ENCODE data around the gene TMEM263.

TMEM263 gene

GRCh38 chr12:106941481-106942156 lies 14.1 kb upstream of the TMEM263 start:
- intact Hi-C loops (cut with DNase I), result no loop called here

GRCh38 chr12:106942775-106943174 lies 12.9 kb upstream of the TMEM263 start:
- intact Hi-C loops (cut with DNase I), result no loop called here
- no peak for DNase-seq

More at GRCh38 chr12:106941481-106942156, 14.1 kb upstream of the TMEM263 start:
- peak in 4 of 42 donors; percentile 2 to 20 (median 10) for DNase-seq

GRCh38 chr12:106945261-106945851 lies 10.4 kb upstream of the TMEM263 start:
- intact Hi-C loops (cut with DNase I), result no loop called here
- no peak for DNase-seq

- no peak for DNase-seq
- intact Hi-C loops (cut with DNase I), result no loop called here
Observed at GRCh38 chr12:106947461-106947860, 8.2 kb upstream of the TMEM263 start.

GRCh38 chr12:106950591-106950990 lies 5.1 kb upstream of the TMEM263 start:
- no peak for DNase-seq
- intact Hi-C loops (cut with DNase I), result no loop called here

- intact Hi-C loops (cut with DNase I), result loop anchor here (2.0 kb wide), 1 partner anchor 33 kb away; the partner anchor contains the start of gene MTERF2
- DNase-seq, result no peak
Observed at GRCh38 chr12:106953352-106954250, 2.1 kb upstream of the TMEM263 start.

- intact Hi-C loops (cut with DNase I), result loop anchor here (2.0 to 5.0 kb wide), 2 partner anchors 32 to 138 kb away; partner anchors contain the start of genes CRY1 and MTERF2
- DNase-seq, result peak in 37 of 42 donors; percentile 4 to 65 (median 24)
Observed at GRCh38 chr12:106954462-106955376, 988 bp upstream of the TMEM263 start.

GRCh38 chr12:106956048-106956578 lies 406 bp downstream of the TMEM263 start:
- intact Hi-C loops (cut with DNase I), result loop anchor here (5.0 kb wide), 1 partner anchor 136 kb away; the partner anchor contains the start of gene CRY1

GRCh38 chr12:106957583-106957982 lies 1.9 kb downstream of the TMEM263 start:
- no peak for DNase-seq
- intact Hi-C loops (cut with DNase I), result loop anchor here (5.0 kb wide), 1 partner anchor 135 kb away; the partner anchor contains the start of gene CRY1

More at GRCh38 chr12:106956048-106956578, 406 bp downstream of the TMEM263 start:
- DNase-seq, result peak in 38 of 42 donors; percentile 12 to 77 (median 47)

GRCh38 chr12:106960443-106960842 lies 4.7 kb downstream of the TMEM263 start:
- peak in 1 of 42 donors; percentile 14 for DNase-seq
- intact Hi-C loops (cut with DNase I), result no loop called here

GRCh38 chr12:106962286-106962685 lies 6.6 kb downstream of the TMEM263 start:
- intact Hi-C loops (cut with DNase I), result no loop called here
- no peak for DNase-seq

- no peak for DNase-seq
- intact Hi-C loops (cut with DNase I), result no loop called here
Observed at GRCh38 chr12:106964526-106964925, 8.8 kb downstream of the TMEM263 start.

GRCh38 chr12:106971065-106971464 lies 15.4 kb downstream of the TMEM263 start:
- intact Hi-C loops (cut with DNase I), result no loop called here
- no peak for DNase-seq

GRCh38 chr12:106973545-106973944 lies 17.8 kb downstream of the TMEM263 start:
- intact Hi-C loops (cut with DNase I), result no loop called here
- DNase-seq, result no peak

- DNase-seq, result no peak
Observed at GRCh38 chr12:106974511-106974910, 18.8 kb downstream of the TMEM263 start.

GRCh38 chr12:106975098-106975497 lies 19.4 kb downstream of the TMEM263 start:
- no peak for DNase-seq
- intact Hi-C loops (cut with DNase I), result no loop called here

More at GRCh38 chr12:106974511-106974910, 18.8 kb downstream of the TMEM263 start:
- intact Hi-C loops (cut with DNase I), result no loop called here

- no peak for DNase-seq
- intact Hi-C loops (cut with DNase I), result no loop called here
Observed at GRCh38 chr12:106975993-106976658, 20.4 kb downstream of the TMEM263 start.

- no peak for DNase-seq
- intact Hi-C loops (cut with DNase I), result no loop called here
Observed at GRCh38 chr12:106976668-106977067, 21.0 kb downstream of the TMEM263 start.
